HepG2 (cell line): ENCODE results near the gene DSCAML1. TPM values are rescaled to one million over a fixed set of nuclear protein-coding genes. Genes with fewer than 3 reads are reported as not detected.

Source experiments
- ATAC-seq: fragments of 200-7000 bp; cut with Tn5 transposase; 3 replicates; pipeline ENCODE4 v1.9.1; 2020; ENCODE audit warnings: mild to moderate bottlenecking, moderate library complexity
- BruUV-seq: library from RNA; stranded (reverse); fragments of 400-500 nt; replicated peaks from 2 replicates; lab custom pipeline; 2021; lab: Mats Ljungman, UMichigan
- CTCF ChIA-PET: fragments of 300-600 bp; formaldehyde crosslinking; extraction: SDS; loops from one replicate; lab custom pipeline; 2021; ENCODE audit warnings: low total read pairs, inconsistent platforms, low intra/inter-chr PET ratio; lab: Yijun Ruan, JAX
- POLR2A ChIA-PET: fragments of 350-600 bp; sonication (Branson Sonifier 250); formaldehyde crosslinking; loops from one replicate; lab custom pipeline; 2020; ENCODE audit warnings: antibody characterized with exemption, inconsistent platforms; lab: Yijun Ruan, JAX
- DNase-seq: peaks from one replicate; pipeline ENCODE4 v3.0.0-alpha.2; 2015; ENCODE audit warnings: low spot score
- FAIRE-seq: peaks from 3 replicates; lab custom pipeline; 2011; peaks lifted over from hg19 to GRCh38; lab: Jason Lieb, UNC
- H2AFZ ChIP-seq: one replicate; pipeline ENCODE4 v1.6.1; 2011; ENCODE audit warnings: low read length, inconsistent platforms
- H3K27ac ChIP-seq: fragments of 300-600 bp; 3 replicates; pipeline ENCODE4 v1.8.0; 2011; ENCODE audit warnings: mixed run types, mild to moderate bottlenecking, mixed read lengths, low read length, inconsistent platforms; ENCODE audit not compliant: insufficient read depth; ENCODE audit errors: extremely low read length
- H3K27me3 ChIP-seq, 2 experiments: fragments of 200-600 bp in 1 of 2; 2 replicates in 1 of 2; 3 replicates in 1 of 2; pipeline versions ENCODE4 v1.6.0 to v1.8.0; 2011; ENCODE audit warnings: low read length in 2 of 2, mild to moderate bottlenecking in 2 of 2, moderate library complexity in 2 of 2, inconsistent platforms in 1 of 2; ENCODE audit not compliant: insufficient read depth in 2 of 2, control insufficient read depth in 1 of 2
- H3K36me3 ChIP-seq, 2 experiments: fragments of 200-600 bp in 1 of 2; replicated peaks in 1 of 2; 2 replicates in 1 of 2; 3 replicates in 1 of 2; pipeline versions ENCODE4 v1.5.1 to v1.8.0; 2011; ENCODE audit warnings: low read length in 2 of 2, inconsistent platforms in 1 of 2; ENCODE audit not compliant: insufficient read depth in 2 of 2, control insufficient read depth in 1 of 2
- H3K4me1 ChIP-seq: 2 replicates; pipeline ENCODE4 v1.5.1; 2012; ENCODE audit warnings: low read length, inconsistent platforms; ENCODE audit not compliant: insufficient read depth
- H3K4me2 ChIP-seq: 2 replicates; pipeline ENCODE4 v1.6.0; 2011; ENCODE audit warnings: low read depth, low read length, inconsistent platforms
- H3K4me3 ChIP-seq, 3 experiments: fragments of 200-600 bp in 1 of 3; sonication (generic), shearing (Covaris generic) in 1 of 3; replicated peaks in 1 of 3; 2 replicates each; pipeline ENCODE4 v1.5.1; 2011 to 2016; ENCODE audit warnings: low read length in 3 of 3, inconsistent platforms in 2 of 3, low read depth in 2 of 3, mild to moderate bottlenecking in 2 of 3, control low read depth in 1 of 3, mixed read lengths in 1 of 3; ENCODE audit not compliant: insufficient read depth in 1 of 3
- H3K79me2 ChIP-seq: one replicate; pipeline ENCODE4 v1.6.1; 2011; ENCODE audit warnings: low read length, inconsistent platforms; ENCODE audit not compliant: insufficient read depth
- H3K9ac ChIP-seq: 2 replicates; pipeline ENCODE4 v1.6.0; 2011; ENCODE audit warnings: mild to moderate bottlenecking, low read depth, low read length, inconsistent platforms; ENCODE audit not compliant: insufficient read depth
- H3K9me3 ChIP-seq: 2 replicates; pipeline ENCODE4 v1.5.1; 2012; ENCODE audit warnings: mild to moderate bottlenecking, low read length
- H4K20me1 ChIP-seq: 2 replicates; pipeline ENCODE4 v1.6.0; 2011; ENCODE audit warnings: inconsistent platforms, mild to moderate bottlenecking, low read length, moderate library complexity; ENCODE audit not compliant: insufficient read depth
- ATF1 ChIP-seq: IDR thresholded peaks from 2 replicates; pipeline ENCODE4 v1.6.1; 2016; ENCODE audit warnings: mild to moderate bottlenecking, control low read depth
- BCL6 ChIP-seq: IDR thresholded peaks from 2 replicates; pipeline ENCODE4 v1.6.1; 2016; ENCODE audit warnings: missing genetic modification reagents, missing compliant biosample characterization
- MAFG ChIP-seq: sonication (generic); formaldehyde crosslinking; IDR thresholded peaks from 2 replicates; pipeline ENCODE4 v1.5.1; 2020; ENCODE audit warnings: mild to moderate bottlenecking, missing genetic modification reagents
- NCOA1 ChIP-seq: sonication (generic); formaldehyde crosslinking; IDR thresholded peaks from 2 replicates; pipeline ENCODE4 v1.9.0; 2021; ENCODE audit warnings: missing genetic modification reagents
- ZNF605 ChIP-seq: sonication (generic); formaldehyde crosslinking; IDR thresholded peaks from 2 replicates; pipeline ENCODE4 v1.8.0; 2022; ENCODE audit warnings: mild to moderate bottlenecking, missing genetic modification reagents
- ZNF709 ChIP-seq: sonication (generic); formaldehyde crosslinking; IDR thresholded peaks from 2 replicates; pipeline ENCODE4 v1.5.0; 2020; ENCODE audit warnings: mild to moderate bottlenecking, missing genetic modification reagents
- WGBS: methylation state at CpG from one replicate; pipeline ENCODE4 v1.1.6; 2017; ENCODE audit warnings: low lambda C conversion rate; 5-methylcytosine and 5-hydroxymethylcytosine counted together
- in situ Hi-C: cut with HindIII; loops from 2 replicates; pipeline ENCODE4 v1.10.0; 2017; ENCODE audit warnings: low pct_unique_long_range_greater_than_20kb; ENCODE audit not compliant: extremely low pct_ligation_motif_present
- intact Hi-C: fragments of 100-400 bp; cut with micrococcal nuclease; formaldehyde crosslinking; loops from one replicate; pipeline ENCODE4 v1.10.0; 2022; ENCODE audit not compliant: unreplicated experiment
- polyA plus RNA-seq, 8 experiments: library from polyadenylated mRNA; depleted of rRNA in 3 of 8; stranded (reverse) in 7 of 8; unstranded in 1 of 8; fragments of >200 nt; fragmentation: Illumina TruSeq in 4 of 8; extraction: Trizol in 4 of 8; gene quantifications; 2 replicates each; pipeline versions ENCODE4 v1.2.1 to v1.2.3, GENCODE V29; 2011 to 2016; ENCODE audit warnings: low read depth in 4 of 8, missing spikeins in 1 of 8, mixed read lengths in 1 of 8; ENCODE audit not compliant: insufficient read depth in 1 of 8
- total RNA-seq, 5 experiments: library from RNA; depleted of rRNA; stranded (reverse); fragments of >200 nt; fragmentation: Illumina TruSeq; extraction: Trizol; gene quantifications; 2 replicates each; pipeline ENCODE4 v1.2.3, GENCODE V29; 2016; ENCODE audit warnings: low read depth in 1 of 5
- TF ChIP-seq, protein P1 (sequence below): sonication (generic); formaldehyde crosslinking; IDR thresholded peaks from 2 replicates; pipeline ENCODE4 v1.5.1; 2020; ENCODE audit warnings: mild to moderate bottlenecking, missing genetic modification reagents, borderline replicate concordance

Gene DSCAML1
- total and polyA plus RNA-seq, 2 of the 13 experiments (the other 11 are each of a cell fraction or from before 2014, with no cell fraction given): 0.29 to 0.40 TPM

- 19% methylated on average over 3 of the region's 3 CpGs for WGBS
- no TSS peak for BruUV-seq
- Histone ChIP-seq H4K20me1 (no peaks in the 10 kb centered on the region; the same call in 1 of the 2 replicates), H3K4me3 (no peak overlapping the region), H3K36me3 (no peaks in the 10 kb centered on the region), H3K9ac (no peak overlapping the region), H3K4me2 (no peak overlapping the region), H3K4me1 (peaks cover 21% of the 10 kb centered on the region), H2AFZ (no peak overlapping the region), H3K9me3 (no peaks in the 10 kb centered on the region), H3K79me2 (no peaks in the 10 kb centered on the region), H3K27ac (no peak overlapping the region), H3K27me3 (peaks cover 2 to 12% of the 10 kb centered on the region in 2 experiments; a peak in 2 of 5 replicates)
- FAIRE-seq: no peak
- intact Hi-C loops (no loop called here), in situ Hi-C loops (no loop called here)
- TF ChIP-seq BCL6: no peak
- TF ChIP-seq ZNF605 (CRISPR knock-in tag): no peak
- TF ChIP-seq ATF1 (CRISPR knock-in tag): no peak
- TF ChIP-seq, protein P1, sequence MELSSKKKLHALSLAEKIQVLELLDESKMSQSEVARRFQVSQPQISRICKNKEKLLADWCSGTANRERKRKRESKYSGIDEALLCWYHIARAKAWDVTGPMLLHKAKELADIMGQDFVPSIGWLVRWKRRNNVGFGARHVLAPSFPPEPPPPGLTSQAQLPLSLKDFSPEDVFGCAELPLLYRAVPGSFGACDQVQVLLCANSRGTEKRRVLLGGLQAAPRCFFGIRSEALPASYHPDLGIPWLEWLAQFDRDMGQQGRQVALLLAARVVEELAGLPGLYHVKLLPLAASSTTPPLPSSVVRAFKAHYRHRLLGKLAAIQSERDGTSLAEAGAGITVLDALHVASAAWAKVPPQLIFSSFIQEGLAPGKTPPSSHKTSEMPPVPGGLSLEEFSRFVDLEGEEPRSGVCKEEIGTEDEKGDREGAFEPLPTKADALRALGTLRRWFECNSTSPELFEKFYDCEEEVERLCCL (CRISPR knock-in tag): no peak
- TF ChIP-seq ZNF709 (CRISPR knock-in tag): no peak
- TF ChIP-seq MAFG (CRISPR knock-in tag): no peak
- no peak for TF ChIP-seq NCOA1 (CRISPR knock-in tag)
- DNase-seq: no peak
- ChIA-PET CTCF (no interaction called here), POLR2A (no interaction called here)
- ATAC-seq: no peak
These were observed 117.6 kb downstream of the DSCAML1 start for GRCh38 chr11:117679461-117679860.
